Measurements from ENCODE around the gene MLN. TPM values are rescaled to one million over a fixed set of nuclear protein-coding genes. Genes with fewer than 3 reads are reported as not detected.

MLN gene
- total RNA-seq, 1 experiment from 2014 or later = not detected

- no peaks in the 10 kb centered on the region for H3K27me3 ChIP-seq (ENCODE audit: insufficient read depth, low read length)
- H3K4me2 ChIP-seq (ENCODE audit: insufficient read depth, insufficient read length, low read length) = no peak overlapping the region
- TF ChIP-seq CTCF (conservative IDR thresholded peaks at IDR 0.05) = no peak
- H3K79me1 ChIP-seq (ENCODE audit: insufficient read depth, low read depth, low read length, poor library complexity, severe bottlenecking) = no peaks in the 10 kb centered on the region
- Mint-ChIP-seq H3K4me3 (no peak overlapping the region), H3K9me3 (no peaks in the 10 kb centered on the region), H3K27ac (no peak overlapping the region), H3K27me3 (ENCODE audit: low read depth) (peaks cover 2% of the 10 kb centered on the region; the same call in 1 of the 2 replicates), H3K4me1 (peaks cover 22 to 24% of the 10 kb centered on the region in 2 experiments), H3K36me3 (ENCODE audit: insufficient read depth in 1 of 3, low read depth in 3 of 3) (no peaks in the 10 kb centered on the region)
- no peak overlapping the region for H4K5ac ChIP-seq (ENCODE audit: insufficient read length, low read depth, low read length)
- no peak overlapping the region for H2BK15ac ChIP-seq (ENCODE audit: low read depth, low read length)
- WGBS (ENCODE audit: extremely low coverage, insufficient read length, low lambda C conversion rate) = no CpG with 5 or more reads among the region's 10 CpGs
- H3K23ac ChIP-seq (ENCODE audit: insufficient read length, low read depth, low read length) = no peak overlapping the region
- no peaks in the 10 kb centered on the region for H3K4me1 ChIP-seq (ENCODE audit: insufficient read depth, low read length)
- no peak overlapping the region for H4K8ac ChIP-seq (replicated peaks; ENCODE audit: insufficient read length, low read depth, low read length)
- H4K91ac ChIP-seq (ENCODE audit: insufficient read length, low read depth, low read length) = no peak overlapping the region
- no peak overlapping the region for H2AK5ac ChIP-seq (ENCODE audit: insufficient read length, low read length)
- H3K14ac ChIP-seq (ENCODE audit: insufficient read depth, low read length) = no peak overlapping the region
- no peak overlapping the region for H3K9ac ChIP-seq (ENCODE audit: extremely low read depth, insufficient read length, low read length)
- H2BK120ac ChIP-seq (ENCODE audit: low read depth, low read length, poor library complexity, severe bottlenecking) = no peak overlapping the region
- no peak overlapping the region for H3K27ac ChIP-seq (ENCODE audit: insufficient read length, low read depth, low read length)
- no peak for DNase-seq
- H2AFZ ChIP-seq (ENCODE audit: low read length) = no peak overlapping the region
- H3K18ac ChIP-seq (ENCODE audit: insufficient read length, low read depth, low read length) = no peak overlapping the region
- H2BK20ac ChIP-seq (ENCODE audit: low read depth, low read length, poor library complexity, severe bottlenecking) = no peak overlapping the region
- no peaks in the 10 kb centered on the region for H3K79me2 ChIP-seq (ENCODE audit: insufficient read depth, low read length)
- no peak overlapping the region for H2BK5ac ChIP-seq (ENCODE audit: insufficient read length, low read length)
- no peaks in the 10 kb centered on the region for H3K23me2 ChIP-seq (ENCODE audit: insufficient read length, low read depth, low read length, poor library complexity, severe bottlenecking)
- no peaks in the 10 kb centered on the region for H4K20me1 ChIP-seq (ENCODE audit: control insufficient read depth, insufficient read depth, insufficient read length)
- H3K56ac ChIP-seq (ENCODE audit: insufficient read length, low read depth, low read length) = no peak overlapping the region
- no peaks in the 10 kb centered on the region for H3K9me3 ChIP-seq (ENCODE audit: control insufficient read depth, low read depth, low read length)
- H3T11ph ChIP-seq (ENCODE audit: low read length) = no peak overlapping the region
- no peak overlapping the region for H2BK12ac ChIP-seq (ENCODE audit: insufficient read length, low read depth, low read length)
- H3K4ac ChIP-seq (ENCODE audit: low read depth, low read length) = no peak overlapping the region
Observed at GRCh38 chr6:33850869-33851541, 47.2 kb upstream of the MLN start.

Measured in H9 (cell line).